GM21576 (cell line): ENCODE results near the gene GLDC.
"Not testable (repeated sequence)": the region's sequence is repeated elsewhere in the genome, so short reads cannot be mapped to it uniquely, and the experiment has no call there.

Source experiments
- ATAC-seq: cut with Tn5 transposase; IDR thresholded peaks from one replicate; pipeline ENCODE4 v1.9.1; 2021; ENCODE audit warnings: mild to moderate bottlenecking, moderate library complexity; ENCODE audit not compliant: unreplicated experiment

The GLDC gene

DNA sequence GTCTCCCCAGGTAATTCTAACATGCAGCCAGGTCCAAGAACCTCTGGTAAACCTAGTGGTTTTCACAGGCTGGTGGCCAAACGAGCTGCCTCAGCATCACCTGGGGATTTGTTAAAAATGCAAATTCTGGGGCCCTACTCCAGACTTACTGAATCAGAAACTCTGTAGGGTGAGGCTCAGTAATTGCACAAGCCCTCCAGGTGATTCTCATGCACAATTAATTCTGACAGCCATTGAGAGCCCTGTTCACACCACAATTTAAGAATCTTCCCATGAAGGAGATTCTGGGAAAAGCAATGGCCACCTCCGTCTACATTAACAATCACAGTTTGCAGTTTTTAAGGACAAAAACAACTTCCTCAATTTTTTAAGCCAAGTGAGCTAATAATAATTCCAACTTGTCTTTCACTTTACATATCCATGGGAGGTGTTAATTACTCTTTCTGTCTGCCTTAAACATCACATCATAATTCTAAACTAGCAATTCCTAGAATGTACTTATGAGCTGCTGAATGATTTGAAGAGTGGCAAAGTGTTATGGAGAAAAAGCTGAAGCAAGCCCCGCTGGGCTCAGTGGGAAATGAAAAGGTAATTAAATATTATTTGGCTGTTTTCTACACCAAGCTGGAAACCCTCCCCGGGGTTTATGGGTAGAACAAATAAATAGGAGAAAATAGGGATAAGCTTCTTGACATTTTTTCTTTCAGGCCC, 70.0 kb downstream of the GLDC start:
- ATAC-seq: no peak

DNA sequence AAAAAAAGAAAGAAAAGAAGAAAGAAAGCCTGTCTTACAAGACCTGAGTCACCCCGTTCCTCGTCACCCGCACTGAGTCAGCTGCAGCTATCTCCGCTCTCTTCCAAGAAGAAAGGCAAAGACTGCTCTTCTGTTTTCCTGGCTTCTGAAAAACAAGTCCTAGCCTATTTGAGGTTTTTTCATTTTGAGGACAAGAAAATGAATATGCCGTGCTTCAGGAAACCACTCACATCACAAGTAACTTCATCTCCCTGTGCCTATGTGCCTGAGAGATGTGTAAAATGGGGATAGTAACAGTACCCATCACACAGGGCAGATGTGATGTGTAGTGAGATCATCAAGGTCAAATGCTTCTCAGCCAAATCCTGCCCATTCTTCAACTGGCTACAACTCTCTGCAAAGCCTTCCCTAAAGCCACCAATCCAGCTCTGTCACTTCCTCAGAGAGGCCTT, 78.4 kb downstream of the GLDC start:
- ATAC-seq: no peak

DNA sequence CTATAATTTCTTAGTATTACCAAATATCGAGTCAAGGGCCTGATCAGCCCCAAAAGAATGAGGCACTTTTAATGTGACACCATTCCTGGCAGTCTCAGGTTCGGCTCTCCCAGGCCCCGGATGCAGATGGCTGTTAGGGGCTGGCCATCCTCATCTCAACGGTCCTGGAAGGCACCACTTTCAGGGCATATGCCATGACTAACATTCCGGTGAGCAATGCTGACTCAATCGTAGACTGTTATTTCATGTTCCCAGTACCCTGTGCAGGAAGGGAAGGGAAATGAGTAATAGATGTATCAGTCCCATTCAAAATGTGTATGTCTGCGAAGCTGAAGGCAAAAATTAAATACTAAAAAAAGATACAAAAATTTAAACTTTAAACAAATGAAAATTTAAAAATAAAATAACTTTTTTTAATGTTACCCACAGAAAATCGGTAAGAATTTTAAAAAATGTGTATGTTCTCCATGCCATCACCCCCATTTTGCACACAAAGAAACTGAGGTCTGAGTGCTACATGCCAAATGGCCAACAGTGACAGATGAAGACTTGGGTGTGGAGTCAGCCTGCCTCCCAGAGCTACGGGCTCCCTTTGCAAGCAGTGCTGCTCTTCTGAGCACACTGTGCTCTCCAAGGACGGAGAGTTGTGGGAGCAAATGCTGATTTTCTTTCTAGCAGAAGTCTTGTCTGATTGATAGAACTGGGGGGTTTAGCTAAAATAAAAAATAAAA, 79.0 kb downstream of the GLDC start:
- ATAC-seq: peak; percentile 61

DNA sequence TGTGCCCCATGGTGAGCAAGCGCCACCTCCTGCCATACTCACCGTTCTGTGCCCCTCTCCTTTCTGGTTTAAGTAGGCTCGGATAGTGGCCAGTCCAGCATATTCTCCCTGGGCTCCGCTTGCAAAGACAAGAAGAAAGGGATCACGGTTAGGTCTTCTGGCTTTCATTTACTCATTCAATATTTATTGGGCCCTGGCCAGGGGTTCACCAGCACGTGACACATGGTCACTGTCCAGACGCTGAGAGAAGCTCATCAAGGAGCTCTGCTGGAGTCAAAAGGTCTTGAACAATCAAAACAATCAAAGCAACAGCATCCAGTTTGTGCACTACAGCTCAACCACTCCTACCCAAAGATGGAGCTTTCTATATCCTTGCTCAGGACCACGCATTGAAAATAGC, 80.2 kb downstream of the GLDC start:
- no peak for ATAC-seq

DNA sequence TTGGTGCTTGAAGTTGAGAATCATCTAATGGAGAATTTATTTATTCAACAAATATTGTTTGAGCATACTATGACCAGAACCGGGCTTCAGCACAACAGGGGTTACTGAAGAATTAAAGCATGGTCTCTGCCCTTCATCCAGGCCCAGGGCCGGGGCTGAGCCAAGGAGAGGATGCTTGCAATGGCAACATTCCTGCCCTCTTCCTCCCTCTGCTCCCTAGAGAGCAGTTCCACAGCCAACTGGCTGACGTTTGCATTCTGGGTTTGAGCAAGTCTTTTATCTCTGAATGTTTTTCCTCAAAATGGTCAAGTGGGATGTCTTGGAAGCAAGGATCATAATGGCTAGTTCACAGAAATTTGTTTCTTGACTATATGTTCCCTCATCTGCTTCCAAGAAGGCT, 80.7 kb downstream of the GLDC start:
- no peak for ATAC-seq

DNA sequence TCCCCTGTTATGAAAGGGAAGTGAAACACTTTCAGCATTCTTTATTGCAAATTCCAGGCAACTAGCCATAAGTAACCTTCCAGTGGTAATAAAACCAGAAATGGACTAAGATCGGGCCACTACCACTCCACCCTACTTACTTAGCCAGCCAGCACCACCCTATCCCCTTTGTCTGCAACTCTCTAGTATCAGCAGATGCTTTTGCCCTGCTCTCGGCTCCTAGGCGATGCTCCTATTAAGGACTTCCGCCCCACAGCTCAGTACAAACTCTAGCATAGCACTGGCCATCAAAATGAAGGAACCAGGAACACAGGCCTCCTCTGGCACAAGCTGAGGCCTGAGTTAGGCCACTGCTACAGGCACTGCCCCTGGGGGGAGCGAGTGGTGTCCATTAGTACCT, 81.2 kb downstream of the GLDC start:
- ATAC-seq: no peak

DNA sequence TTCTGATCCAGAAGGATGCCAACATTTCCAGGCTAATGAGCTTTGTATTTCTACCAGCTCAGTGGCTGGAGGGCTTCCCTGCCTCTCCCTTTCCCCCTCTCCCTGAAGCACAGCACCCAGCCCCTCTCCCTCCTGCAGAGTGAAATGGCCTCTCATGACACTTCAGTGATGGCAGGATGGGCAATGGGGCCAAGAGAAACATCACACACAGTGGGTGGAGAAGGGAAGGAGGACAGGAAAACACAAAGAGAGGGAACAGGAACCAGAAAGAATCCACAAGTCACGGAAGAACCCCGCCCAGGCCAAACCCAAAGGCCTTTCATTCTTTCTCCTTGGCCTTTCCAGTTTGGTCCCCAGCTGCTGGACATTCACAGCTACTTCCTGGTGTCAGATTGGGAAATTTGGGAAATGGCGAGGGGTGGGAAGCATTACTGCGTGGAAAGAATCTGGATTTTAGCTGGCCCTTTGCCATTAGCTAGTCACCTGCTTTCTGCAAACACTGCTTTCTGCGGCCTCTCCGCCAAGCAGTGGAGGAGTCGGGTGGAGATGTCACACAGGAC, 82.6 kb downstream of the GLDC start:
- ATAC-seq: no peak

DNA sequence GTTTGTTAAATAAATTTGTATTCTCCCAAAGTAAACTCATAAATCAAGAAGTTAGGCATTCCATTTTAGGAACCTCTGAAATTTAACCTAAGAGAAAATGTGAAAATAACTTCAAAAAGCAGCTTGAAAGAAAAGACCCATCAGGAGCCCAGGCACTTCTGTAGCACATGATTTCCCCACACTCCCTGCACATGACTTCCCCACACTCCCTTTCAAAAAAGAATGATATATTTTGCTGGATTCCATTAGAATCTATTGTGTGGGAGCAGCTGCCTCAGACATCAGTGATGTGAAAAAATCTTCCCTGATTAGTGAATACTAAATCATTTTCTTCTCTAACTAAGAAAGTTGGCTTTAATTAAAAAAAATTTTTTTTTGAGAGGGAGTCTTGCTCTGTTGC, 83.3 kb downstream of the GLDC start:
- no peak for ATAC-seq

DNA sequence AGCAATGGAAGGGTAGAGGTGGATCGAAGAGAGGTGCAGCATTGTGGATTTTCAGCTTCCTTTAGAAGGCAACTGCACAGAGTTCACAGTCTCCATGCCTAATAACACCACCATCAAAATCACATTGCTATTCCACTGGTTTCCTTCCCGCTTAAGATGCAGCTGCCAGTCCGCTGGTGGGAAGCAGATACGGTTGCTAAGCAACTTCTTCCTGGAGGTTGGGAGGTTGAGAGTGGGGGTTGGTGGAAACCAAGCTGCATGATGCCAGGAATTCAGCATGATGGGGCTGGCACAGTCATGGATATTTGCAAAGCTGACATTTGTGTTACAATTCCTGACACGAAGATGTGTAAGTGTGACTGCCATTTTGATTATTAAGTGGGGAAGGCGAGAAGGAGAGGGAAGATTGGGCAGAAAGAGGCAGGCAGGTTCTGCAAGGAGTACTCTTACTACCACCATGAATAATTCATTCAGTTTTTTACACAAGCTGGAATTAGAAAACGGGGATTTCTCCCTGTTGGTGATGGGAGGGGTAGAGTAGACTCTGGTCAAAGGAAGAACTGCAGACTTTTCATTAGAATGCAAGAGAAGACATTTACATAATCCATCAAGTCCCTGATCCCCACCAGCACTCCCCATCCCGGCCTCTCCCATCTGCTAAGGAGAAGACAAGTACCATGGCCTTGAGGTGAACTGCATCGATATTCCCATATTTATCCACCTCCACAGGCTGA, 87.5 kb downstream of the GLDC start:
- no peak for ATAC-seq

DNA sequence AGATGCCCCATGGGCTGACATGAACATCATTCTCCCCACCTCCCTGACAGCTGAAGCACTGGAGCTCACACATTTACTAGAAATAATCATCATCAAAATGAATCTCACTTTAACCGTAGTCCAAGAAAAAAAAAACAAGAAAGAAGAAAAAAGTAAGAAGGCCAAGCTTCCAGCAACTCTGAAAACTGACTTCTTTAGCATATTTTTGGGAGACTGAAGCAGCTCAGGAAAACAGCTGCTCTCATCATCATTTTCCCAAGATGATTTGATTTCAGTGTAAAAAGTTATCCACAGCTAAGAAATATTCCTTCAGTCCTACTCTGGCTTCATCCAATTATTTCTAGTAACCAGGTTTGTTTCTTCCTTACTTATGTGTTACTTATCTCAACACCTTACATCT, 91.7 kb downstream of the GLDC start:
- ATAC-seq: no peak

DNA sequence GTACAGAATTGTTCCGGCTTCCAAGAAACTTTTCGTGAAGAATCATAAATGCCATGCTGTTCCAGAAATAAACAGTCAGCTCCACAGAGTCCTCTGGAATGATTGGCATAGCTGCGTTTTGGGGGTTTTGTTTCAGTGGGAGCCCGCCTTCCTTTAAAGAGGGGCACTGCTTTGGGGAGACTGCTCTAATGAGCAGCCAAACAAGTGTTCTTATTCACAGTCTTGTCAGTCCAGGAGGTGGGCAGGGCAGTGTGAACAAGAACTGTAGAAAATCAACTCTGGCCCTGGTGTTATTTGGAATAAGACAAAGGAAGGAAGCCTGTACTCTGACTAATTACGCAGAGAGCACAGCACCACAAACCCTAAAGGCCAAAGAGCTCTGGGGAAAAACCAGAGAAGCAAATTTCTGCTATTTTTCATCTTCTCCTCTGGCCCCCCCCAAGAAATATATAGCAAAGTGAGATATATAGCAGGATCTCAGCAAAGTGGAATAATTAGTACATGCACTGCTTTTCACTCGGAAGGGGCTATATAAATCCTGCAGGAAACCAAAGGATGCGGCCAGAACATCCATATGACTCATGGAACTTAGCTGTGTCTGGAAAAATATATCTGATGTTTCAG, 92.9 kb downstream of the GLDC start:
- no peak for ATAC-seq

DNA sequence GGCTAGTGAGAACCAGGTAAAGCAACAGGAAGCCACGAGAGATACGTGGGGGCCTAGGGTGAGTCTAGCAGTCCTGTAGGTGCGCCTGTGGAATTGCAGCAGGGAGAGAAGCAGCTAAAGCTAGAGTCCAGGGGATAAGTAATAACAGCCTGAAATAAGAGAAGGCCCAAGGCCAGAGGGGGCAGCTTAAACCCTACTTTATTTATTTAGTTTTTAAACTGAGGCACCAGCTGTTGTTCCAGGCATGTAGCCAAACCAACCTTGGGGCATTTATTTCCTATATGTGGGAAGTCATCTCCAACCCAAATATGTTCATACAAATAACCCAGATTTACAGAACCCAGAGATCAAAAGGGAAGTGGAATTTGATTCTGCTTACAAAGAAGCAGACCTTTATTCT, 93.5 kb downstream of the GLDC start:
- ATAC-seq: no peak

DNA sequence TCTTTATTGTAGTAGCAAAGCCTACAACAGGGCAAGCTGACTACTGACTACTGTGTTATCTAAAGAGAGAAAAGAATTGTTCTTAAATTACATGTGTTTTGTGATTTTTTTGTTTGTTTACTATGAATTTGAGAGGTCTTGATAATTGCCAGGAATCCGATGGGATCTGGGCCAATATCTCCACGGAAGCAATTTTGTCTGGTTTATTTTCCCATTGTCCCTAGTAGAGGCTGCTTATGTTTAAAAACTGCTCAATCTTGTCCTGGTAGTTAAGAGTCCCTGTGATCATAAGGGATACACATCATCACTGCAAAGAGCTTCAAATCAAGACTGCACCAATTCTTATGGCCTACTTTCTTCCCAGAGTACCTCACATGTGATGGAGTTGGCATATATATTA, 94.4 kb downstream of the GLDC start:
- ATAC-seq: no peak

DNA sequence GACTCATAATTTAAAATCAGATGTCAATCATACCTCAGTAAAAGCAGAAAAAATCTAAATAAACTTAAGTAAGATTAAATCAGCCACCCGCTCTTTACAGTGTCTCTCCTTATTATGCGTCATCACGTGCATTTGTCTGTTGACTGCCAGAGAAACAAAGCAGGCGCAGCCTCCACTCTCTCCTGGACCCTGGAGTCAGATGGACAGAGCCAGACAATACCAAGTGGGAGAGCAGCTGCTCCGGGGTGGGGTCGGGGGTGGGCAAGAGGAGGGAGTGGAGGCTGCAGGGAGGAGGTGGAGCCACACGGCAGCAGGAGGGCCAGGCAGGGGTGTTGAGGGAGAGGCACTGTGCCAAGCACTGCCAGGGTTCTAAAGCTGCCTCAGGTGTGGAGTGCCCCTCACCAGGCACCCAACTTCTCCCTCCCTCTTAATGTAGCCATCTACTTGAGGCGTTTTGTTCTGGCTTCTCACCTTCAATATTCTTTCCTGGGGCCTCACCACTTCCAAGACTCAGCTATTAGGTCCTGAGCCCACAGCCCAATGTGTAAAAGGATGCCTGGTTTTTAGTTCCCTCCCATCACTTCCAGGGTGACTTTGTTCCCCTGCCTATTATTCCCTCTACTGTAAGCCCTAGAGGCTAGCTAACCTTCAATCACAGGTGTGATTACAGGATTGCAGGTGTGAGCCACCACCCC, 96.3 kb downstream of the GLDC start:
- ATAC-seq: no peak

DNA sequence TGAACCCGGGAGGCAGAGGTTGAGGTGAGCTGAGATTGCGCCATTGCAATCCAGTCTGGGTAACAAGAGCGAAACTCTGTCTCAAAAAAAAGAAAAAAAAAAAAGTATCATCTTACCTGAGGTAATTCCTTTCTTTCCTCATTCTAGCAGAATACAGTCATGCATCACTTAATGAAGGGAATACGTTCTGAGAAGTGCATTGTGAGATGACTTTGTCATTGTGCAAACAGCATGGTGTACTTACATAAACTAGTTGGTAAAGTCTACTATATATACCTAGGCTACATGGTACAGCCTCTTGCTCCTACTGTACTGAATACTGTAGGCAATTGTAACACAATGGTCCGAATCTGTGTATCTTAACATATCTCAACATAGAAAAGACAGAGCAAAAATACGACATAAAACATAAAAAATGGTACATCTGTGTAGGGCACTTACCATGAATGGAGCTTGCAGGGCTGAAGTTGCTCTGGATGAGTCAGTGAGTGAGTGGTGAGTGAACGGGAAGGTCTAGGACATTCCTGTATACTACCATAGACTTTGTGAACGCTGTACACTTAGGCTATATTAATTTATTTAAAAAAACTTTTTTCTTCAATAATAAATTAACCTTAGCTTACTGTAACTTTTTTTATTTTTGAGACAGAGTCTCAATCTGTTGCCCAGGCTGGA, 100.4 kb downstream of the GLDC start:
- ATAC-seq: no peak

DNA sequence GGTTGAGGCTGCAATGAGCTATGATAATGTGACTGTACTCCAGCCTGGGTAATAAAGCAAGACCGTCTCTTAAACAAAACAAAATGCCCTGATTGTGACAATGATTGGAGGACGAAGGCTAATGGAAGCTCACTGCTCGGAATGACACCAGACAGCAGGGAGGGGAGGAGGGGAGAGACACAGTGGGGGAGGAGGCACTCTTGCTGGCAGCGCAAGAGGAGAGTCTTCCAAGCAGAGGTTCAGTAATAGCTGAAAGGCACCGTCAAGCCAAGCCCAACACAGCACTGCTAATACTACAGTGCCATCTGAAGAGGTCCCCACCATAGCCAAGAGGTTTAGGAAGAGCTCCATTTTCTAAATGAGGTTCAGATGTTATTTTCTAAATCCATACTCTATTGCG, 102.3 kb downstream of the GLDC start:
- ATAC-seq: no peak

DNA sequence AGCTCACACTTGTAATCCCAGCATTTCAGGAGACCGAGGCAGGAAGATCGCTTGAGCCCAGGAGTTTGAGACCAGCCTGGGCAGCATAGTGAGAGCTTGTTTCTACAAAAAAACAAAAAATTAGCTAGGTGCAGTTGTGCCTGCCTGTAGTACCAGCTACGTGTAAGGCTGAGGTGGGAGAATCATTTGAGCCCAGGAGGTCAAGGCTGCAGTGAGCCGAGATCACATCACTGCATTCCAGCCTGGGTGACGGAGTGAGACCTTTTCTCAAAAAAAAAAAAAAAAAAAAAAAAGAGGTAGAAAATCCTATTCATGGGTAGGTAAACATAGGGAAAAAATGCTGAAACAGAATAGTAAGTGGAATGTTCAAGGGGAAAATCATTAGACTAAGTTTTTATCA, 102.9 kb downstream of the GLDC start:
- ATAC-seq: not testable (repeated sequence)

DNA sequence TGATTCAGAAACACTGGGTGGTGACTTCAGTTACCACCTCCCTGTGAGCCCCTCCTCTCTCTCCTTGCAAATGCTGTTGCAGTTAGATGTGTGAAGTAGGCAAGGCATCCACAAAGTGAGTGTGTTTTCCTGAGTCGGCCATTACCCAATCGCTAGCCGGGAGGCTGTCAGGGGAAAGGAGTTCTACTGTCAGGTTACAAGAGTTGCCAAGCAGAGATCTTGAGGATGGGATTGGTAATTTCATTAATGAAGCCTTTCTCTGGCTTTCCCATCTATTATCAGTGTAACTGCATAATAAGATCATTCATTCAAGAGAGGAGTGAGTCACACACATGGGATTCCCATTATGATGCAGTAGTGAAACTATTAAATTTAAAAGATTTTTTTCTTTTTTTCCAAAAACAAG, 106.9 kb downstream of the GLDC start:
- no peak for ATAC-seq

DNA sequence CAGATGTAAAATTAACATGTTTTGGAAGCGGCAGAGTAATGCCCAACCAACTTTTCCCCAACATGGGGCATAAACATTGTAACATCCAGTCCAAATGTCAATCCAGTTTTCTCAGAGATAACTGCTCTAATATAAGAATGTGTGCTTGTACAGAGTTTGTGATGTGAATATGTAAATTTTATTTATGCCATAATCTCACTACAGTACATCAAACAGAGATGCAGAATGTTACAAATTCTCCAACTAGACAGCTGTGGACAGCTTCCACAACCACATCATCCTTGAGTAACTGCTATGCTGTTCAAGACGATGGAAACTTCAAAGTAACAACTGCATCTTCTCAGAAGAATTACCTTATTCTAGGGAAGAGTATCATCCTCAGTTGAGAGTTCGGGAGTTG, 109.9 kb downstream of the GLDC start:
- no peak for ATAC-seq
